SK-N-SH treated with all-trans-retinoic acid at 6 μM for 48 hours (cell line): ENCODE results near the gene DMAC1.

ENCODE experiments used
- OSR1 ChIP-seq: fragments of 250-450 bp; sonication (Bioruptor Pico); IDR thresholded peaks from 2 replicates; pipeline ENCODE4 v1.8.0; 2022; ENCODE audit warnings: moderate library complexity, mild to moderate bottlenecking, inconsistent platforms
- ZC3H10 ChIP-seq: fragments of 250-450 bp; sonication (Bioruptor Pico); IDR thresholded peaks from 2 replicates; pipeline ENCODE4 v1.5.1; 2021; ENCODE audit warnings: mild to moderate bottlenecking, moderate library complexity

DNA sequence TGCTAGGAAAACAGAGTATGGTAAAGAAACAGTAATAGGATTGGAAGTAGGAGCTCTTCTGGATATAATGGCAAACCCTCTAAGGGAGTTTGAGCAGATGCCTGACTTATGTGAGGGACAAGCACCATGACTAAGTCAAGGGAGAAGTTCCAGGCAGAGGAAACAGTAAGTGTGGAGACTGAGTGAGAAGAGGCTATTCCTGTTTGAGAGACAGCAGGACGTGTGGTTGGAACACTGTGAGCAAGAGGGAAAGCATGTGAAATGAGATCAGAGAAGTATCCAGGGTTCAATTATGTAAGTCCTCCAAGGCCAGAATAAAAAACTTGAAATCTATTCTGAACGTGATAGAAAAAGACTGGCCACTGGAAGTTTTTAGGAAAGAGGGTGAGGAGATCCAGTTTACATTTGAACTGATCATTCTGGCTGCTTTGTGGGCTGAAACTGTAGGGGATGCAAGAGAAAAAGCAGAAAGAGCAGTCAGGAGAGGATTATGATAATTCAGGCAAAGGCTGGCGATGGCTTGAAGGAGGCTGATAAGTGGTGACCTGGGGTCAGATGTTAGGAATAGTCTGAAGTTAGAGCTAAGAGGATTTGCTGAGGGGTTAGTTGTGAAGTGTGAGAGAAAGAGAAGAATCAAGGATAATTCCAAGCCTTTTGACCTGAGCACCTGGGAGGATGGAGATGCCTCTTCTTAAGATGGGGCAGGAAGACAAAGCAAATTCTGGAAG is 19.2 kb downstream of the DMAC1 start:
- TF ChIP-seq OSR1 (CRISPR knock-in tag) (no peak), ZC3H10 (CRISPR knock-in tag) (no peak)
